Suppressor macrophage treated with lipopolysaccharide for 1 hour (primary cell): ENCODE measurements around the gene TRA2B.

Experiments used
- DNase-seq, 3 donors: peaks; one replicate each; pipeline ENCODE4 v3.0.0-alpha.2; 2020 to 2022

TRA2B gene

DNA sequence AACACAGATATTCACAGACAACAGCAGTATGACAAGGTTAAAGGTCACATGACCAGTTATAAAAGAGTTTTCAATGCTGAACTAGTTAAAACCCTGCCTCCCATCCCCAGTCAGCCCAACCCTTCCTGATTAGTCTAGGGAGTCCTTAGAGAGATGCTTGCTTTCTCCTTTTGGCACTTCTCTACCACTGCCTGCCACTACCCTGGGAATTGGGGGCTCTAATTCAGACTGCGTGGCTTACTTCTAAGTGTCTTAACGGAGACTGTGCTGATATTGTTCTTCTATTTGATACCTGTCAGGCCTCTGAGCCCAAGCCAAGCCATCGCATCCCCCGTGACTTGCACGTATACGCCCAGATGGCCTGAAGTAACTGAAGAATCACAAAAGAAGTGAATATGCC, 11.7 kb upstream of the TRA2B start:
- DNase-seq, result no peak

DNA sequence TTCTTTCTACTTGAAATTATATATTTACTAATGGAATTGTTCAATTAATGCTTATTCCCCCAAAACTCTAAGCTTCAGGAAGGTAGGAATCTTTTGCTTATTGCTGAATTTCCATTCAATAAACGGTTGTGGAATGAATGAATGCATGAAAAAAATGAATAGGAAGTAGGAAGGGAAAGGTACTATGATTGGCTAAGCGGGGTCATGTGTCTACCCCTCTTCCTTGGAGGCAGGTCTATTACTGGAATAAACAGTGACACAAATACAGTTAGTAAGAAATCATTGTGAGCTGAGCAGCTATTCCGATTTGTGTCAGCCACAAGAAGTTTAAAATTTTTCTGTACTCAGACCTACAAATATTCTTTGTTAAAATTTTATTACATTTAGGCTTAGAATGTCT, 10.5 kb upstream of the TRA2B start:
- DNase-seq, result no peak

DNA sequence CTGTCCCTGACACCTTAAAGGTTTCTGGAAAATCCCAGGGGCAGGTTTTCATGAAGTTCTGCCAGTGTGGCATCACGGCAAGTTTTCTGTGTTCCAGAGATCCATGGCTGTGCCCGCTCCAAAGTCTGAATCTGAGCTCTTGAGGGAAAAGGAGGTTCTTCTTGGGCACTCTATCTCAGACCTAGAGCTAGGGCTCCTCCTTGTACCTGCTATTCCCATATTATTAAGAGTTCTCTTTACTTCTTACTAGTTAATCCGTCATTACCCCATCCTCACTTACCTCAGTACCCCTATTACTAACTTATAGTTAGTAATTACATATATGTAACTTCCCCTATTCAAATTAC, 5.9 kb upstream of the TRA2B start:
- no peak for DNase-seq

DNA sequence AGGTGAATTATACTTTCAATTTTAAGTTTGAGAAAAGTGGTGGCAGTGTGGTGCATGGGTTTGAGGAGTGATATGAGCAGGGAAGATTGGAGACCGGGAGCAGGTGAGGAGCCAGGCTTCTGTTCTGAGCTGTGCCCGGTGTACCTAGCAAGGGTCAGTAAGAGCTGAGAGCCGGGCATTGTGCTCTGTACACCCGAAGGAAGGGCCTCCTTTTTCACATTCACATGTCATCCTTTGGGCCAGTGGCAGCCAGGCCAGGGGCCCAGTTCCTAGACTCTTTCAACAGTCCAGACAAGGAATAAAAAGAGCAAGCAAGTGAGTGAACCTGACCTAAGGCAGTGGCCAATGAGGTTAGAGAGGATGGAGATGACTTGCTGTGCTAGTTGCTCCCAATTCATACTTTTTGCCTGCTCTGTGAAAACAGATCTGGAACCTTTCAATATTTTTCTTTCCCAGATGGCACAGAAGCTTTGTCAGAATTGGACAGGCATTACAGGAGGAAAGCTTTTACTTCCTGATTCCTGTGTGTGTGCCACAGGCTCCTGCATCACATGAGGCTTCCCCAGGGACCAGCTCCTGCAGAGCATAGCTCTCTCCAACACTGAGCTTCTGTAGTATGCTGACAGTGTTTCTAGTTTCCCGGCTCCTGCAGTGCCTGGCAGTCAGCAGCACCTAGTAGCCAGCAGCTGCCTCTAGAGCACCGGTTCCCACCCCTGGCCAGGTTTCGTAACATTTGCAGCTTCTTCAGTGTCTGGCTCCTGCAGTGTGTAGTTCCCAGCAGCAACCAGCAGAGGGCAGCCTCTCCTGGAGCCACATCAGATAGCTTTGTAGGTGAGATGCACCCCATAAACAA, 5.3 kb upstream of the TRA2B start:
- DNase-seq, result peak; percentile 82 to 88 (median 85)

DNA sequence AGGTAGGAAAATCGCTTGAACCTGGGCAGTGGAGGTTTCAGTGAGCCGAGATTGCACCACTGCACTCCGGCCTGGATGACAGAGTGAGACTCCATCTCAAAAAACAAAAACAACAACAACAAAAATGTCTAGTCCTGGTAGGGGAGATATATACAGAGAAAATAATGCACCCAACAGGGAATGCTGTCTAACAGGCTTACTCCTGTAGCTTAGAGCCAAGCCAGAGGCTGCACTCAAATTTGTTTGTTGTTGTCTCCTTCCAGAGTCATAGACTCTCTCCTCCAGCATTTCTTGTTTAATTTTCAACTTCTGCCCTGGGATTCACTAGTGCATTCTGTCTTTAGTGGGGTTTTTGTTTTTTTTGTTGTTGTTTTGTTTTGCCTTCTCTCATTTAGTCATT, 4.6 kb upstream of the TRA2B start:
- no peak for DNase-seq

DNA sequence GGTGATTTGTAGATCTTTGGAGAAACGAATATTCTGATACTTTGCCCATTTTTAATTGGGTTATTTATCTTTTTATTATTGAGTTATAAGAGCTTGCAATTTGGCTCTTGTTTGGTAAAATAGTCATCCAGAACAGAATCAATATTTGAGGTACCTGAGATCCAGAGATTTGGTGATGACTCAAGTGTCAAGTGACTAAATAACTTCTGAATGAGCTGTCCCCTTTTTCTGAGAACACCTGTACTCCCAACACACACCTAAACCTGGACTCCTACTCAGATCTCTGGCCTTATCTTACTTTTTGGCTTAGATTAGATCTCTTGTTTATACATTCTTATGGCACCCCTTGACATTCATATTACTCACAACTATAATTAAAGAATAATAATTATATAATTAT, 3.1 kb upstream of the TRA2B start:
- DNase-seq, result no peak

DNA sequence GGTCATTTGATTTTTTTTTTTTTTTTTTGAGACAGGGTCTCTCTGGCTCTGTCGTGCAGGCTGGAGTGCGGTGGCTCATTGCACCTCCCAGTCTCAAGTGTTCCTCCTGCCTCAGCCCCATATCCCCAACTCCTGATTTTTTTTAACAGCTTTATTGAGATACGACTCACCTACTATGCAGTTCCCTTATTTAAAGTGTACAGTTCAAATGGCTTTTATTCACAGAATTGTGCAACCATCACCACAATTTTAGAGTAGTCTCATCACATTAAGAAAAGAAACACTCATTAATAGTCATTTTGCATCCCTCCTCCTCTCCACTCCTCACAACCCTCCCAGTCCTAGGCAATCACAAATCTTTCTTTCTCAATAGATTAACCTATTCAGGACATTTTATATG, 1.9 kb upstream of the TRA2B start:
- peak in 1 of 3 donors; percentile 40 for DNase-seq

DNA sequence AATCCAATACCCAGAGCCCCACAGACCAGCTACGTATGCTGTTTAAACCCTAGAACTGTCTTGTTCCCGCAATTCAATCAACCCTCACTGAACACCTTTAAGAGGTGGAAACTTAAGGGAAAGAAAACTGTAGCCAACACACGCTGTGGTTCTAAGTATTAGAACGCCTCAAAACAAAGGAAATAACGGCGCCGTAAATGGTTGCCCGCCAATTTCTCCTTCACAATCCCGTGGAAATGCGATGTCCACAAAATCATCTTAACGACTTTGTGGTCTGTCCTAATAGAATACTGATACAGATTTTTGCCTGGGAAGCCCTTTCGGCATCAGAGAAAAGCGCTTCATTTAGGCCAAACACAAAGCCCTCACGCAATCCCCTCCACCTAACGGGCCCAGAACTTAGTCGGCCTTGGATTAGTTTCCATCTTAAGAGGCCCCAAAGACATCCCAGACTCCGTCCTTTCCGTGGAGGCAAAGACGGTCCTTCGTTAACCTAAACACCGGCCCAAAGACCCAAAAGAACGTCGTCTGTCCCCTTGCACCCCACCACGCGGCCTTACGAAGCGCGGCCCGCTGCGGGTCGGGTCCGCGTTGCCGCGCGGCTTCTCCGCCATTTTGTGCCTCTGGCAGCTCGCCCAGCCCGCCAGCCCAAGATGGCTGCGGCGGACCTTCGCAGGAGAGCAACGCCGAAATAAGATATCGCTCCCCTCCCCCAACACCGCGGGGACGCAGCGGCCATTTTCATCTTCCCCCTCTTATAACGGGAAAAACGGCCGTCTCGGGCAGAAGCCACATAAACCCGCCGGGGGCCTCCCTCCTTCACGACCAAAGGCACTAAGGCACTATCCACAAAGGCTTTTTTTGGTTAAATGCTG, 763 bp downstream of the TRA2B start:
- DNase-seq, result peak; percentile 93 to 96 (median 95)

DNA sequence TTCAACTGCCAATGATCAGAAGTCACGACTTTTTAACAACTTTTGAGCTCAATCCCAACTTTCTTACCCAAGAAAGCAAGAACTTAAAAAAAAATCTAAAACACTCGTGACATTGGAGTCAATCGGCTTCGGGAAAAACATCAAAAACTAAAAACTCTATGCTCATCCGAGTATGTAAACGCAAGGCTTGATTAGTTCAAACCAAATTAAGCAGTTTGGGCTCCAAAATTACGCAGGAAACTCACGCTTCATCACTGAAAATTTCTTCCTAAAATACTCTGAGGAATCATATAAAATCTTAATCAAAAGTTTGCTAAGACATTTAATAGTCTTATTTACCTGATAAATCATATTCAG, 1.6 kb downstream of the TRA2B start:
- DNase-seq, result no peak

DNA sequence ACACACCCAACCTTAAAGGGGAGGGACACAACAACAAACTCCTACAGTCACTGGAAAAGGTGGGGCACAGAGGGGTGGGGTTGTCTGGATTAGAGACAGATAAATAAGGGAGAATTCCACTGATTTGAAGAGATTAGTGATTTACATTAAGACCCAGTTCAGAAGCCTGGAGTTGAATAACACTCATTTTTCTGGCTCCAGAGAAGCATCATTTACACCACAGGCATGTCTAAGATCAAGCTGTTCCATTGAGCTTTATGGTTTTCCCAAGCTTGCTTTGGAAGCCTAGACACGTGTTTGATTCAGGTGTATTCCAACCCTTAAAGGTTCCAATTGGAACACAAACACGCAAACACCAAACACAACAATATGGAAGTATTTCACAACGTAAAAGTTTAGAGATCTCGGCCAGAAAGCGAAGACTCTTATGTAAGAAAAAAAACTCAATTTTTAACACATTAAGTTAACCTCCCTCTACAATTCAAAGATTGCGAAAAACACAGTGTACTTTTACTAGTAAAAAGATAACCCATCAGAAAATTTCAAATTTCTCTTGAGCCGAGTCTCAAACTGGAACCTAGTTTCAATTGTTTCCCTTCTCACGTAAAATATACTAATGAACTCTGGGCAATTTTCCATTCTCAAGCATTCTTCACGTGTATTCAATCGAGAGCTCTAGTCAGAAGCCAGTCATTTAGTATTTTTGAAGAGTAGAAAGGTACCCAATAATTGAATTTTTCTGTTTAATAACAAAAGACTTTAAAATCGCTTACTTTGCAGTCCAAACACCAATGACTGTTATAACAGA, 2.1 kb downstream of the TRA2B start:
- peak in 1 of 3 donors; percentile 41 for DNase-seq

DNA sequence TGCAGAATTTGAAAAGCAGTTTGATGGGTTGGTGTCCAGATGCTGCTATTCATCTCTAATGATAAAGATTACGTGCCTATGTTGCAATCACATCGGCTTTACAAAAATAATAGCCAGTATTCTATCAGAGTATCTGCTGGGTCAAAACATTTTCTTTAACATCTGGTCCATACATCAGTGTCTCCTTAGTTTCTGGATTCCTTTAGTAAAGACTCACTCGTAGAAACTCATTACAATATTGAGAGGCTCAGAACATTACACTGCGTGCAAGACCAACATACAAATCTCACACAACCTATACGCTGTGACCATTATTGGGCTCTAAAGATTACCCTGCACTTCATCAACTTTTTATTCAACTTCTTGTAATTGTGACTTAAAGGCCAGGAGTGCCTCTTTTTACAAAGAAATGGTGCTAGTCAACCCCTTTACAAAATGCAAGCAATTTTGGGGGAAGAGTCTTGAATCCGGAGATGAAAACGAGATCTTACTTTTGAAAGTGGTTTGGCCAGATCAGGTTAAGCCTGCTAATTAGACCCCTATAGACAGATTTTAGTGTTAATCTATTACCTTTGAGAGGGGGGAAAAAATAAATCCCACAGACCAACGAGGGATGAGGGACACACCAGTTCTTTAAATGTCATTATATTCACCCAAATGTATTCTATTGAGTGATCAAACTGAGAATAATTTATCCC, 2.9 kb downstream of the TRA2B start:
- peak in 1 of 3 donors; percentile 22 for DNase-seq

DNA sequence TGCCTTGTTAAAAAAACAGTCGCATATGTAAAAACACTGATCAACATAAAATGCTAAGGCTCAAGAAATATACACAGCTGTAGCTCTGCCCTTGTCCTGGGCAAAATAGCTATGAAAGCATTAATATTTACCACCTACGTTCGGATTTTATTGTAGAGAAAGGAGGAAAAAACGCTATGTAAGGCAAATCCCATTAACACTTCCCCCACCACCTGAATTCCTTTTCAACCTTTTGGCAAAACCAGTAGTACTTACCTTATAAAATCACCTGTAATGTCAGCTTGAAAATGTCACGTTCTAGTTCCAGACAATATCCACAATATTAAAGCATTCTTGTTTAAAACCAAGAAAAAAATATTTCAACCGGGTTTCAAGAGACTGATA, 3.6 kb downstream of the TRA2B start:
- no peak for DNase-seq

DNA sequence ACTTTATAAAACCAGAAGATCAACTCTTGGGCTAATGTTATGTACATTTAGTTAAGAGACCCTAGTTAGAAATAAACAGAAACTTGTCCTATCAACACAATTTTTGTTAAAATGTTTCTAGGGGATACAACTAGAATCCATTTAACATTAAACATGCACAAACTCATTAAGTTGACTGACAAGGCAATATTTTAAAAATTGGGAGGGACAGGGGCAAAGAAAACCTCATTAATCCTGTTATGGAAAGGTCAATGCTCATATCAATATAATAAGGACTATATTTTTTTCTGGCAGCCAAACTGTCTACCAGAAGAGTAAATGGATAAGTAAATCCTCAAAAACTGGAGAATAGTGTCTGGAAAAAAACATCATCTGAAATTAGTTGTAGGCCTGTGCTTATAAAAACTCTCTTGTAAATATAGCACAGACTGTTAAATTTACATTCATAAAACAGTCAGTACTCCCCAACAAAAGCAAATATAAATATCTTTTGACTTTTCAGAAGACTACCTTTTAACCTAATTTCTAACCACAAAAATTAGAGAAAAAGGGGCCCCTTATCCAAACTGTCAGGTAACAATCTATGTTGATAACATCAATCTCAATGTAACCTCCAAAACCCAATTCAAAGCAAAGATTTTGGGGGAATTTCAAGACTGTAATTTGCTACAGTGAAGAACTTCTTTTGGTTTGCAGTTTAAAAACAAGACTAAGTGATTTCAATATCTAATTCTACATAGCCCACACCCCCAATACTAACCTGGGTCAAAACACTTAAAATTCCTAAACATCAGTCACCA, 4.2 kb downstream of the TRA2B start:
- no peak for DNase-seq

DNA sequence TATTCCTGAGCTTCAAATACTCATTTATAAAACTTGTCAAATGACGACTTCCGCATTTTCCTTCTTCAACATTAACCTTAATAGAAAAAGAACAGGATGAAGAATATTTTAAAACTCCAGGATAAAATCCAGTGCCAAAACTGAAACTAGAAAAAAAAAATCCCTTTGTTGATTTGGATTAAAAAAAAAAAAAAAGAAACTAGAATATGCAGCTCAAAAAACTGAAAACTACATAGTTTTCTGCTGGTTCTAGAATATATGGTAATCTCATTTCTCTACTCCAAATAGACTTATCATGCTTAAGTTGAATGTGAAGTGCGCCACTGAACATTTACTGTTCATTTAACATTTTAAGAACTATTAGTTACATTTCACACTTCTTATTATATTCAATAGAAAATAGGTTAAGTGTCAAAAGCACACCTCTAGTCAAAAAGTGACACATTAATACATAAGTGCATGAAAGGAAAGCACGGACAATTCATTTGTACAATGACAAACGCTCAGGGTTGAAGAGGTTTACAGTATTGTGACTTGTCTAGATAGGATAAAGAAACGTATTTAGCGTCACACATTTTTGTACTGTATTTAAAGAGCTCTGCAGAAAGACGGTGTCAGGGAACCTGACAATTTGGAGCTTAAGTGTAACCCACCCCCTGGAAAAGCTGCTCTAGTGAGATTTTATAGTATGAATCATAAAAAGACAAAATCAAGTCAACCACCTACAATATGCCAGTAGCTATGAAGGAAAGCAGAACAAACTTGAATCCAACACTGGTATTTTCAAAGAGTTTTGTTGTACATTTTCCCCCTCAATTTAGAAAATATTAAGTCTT, 5.8 kb downstream of the TRA2B start:
- DNase-seq, result peak in 2 of 3 donors; percentile 45 to 46

DNA sequence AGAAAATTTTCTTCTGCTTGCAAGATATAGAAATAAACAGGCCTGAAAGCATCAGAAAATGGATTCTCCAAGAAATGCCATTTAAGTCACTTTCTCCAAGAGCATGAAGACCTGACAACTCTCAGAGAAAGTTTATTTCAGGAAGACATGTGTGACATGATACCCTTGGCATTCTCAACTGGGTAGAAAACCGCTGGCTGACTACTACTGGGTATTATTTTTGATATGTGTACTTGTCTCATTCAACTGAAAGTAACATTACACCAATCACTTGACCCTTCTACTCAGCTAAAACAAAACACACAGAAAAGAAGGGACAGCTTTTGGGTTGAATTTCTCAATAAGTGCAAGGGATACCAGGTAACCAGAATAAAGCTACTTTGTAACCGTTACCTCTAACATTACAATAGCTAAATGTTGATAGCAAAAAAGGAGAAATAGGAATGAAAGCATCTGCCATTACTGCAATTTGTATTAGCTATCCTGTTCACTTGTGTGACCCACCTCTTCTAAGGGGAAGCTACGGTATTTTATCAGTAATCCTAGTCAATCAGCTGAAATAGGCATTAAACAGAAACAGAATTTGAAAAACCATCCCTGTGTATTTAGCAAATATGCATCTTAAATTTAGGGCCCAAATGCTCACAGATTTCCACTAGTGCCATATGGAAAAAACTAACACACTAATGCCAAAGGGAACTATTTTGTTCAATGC, 7.3 kb downstream of the TRA2B start:
- DNase-seq, result no peak

DNA sequence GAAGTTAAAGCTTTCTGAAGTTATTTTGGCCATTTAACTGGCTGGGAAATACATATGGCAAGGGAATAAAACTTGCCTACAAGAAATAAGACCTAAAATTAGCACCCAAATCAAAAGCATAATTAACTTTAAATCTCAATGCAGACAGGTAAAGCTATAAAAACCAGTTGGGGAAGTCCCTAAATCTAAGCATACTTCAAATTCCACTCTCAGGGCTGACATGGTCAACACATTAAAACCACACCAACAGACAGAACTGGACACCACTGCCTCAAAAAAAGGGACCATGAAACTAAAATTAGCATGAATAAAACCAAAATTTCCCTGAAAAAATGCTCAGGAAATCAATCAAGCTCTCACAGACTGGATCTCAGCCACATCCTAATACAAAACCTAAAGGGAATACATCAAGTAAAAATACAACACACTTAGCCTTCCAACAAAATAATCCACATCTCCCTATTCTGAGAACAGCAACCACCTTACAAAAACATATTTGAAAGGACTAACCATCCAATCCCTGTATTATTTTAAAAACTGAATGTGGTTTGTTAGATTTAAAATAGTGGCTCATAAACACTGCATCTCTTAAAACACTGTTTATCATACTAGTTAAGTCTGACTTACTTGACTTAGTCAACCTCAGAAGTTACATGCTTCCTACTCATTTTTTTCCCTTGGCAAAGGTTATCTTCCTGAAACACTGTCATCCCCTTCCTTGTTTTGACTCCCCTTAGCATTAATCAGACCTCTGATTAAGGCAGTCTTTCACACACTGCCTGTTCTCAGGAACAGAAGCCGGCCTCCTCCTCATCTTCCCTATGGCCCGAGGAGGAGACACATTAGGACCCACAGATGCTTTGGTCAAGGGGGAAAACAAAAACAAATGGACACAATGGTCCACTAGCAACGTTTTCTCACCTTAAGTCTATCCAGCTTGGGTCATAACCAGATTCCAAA, 8.3 kb downstream of the TRA2B start:
- peak; percentile 49 to 80 (median 67) for DNase-seq

DNA sequence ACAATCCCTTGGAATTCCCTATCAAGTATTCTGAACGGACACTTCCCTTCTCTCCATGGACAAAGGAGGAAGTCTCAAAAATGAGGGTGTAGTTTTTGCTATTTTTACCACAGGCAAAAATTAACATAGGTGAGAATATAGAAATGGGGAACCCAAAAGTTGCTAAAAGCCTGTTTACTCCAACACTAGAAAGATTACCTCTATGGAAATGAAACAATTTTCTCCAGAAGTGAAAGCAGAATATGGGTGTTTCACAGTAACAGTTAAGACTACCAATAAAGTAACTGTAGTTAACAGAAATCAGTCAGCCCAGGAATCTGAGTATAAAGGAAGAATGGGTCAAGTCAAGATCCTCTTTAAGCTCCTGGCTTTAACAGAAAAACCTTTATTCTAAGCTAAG, 9.3 kb downstream of the TRA2B start:
- DNase-seq, result peak; percentile 31 to 66 (median 63)

DNA sequence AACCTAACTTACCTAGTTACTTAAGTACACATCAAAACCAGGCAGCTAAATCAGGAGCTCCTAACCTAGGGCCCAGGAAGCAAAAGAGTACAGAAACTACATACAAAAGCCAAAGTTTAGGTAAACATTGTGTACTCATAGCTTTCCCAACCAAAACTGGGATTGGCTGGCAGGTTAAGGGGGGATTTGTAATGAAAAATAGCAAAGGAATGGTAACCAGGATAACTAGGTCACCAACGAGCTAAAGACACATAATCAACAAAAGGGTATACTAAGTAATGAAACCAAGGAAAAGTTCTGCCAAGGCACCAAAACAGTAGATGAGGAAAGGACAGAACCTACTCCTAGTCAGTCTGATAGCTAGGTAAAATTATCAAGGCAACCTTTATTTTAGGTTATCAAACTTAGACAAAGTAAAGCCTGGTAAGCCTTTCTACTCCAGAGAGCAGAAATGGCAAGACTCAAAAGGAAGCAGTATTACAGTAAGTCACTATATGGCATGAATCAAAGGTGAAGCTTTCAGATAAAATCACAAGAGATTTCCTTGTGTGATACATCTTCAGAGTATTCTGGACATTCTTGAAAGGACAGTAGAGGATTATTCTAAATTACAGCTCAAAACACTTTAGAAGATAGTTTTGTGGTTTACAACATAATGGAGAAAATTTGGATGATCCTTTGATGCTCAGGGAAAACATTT, 10.2 kb downstream of the TRA2B start:
- no peak for DNase-seq
